ENCODE data around the gene FOXP3.

DNA sequence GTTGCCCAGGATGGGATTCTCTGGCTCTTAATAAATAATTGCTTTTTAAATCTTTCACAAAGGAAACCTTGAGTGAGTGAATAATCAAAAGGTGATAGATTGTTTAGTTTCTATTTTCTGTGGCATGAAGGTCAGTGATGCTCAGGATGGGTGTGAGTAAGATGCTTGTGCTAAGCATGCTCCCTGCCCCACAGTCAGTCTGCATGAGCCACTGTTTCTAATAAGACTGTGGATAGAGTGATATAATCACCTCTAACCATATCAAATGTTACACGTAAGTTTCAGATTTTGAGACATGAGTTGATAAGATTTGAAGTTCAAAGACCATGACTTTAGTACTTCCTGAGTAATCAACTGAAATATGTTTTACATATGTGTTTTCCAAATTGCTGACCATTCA, 36.2 kb upstream of the FOXP3 start:
- TF ChIP-seq POLR2A (IDR thresholded peaks at IDR 0.05; ENCODE audit: low read depth, low read length) (no peak), TAF1 (IDR thresholded peaks at IDR 0.05; ENCODE audit: borderline replicate concordance, low read depth, low read length) (no peak)
